HG03103 (cell line): ENCODE data around the gene TRAF3IP3.

Experiments used
- ATAC-seq: cut with Tn5 transposase; IDR thresholded peaks from one replicate; pipeline ENCODE4 v1.9.1; 2021; ENCODE audit warnings: low read depth; ENCODE audit not compliant: unreplicated experiment

The TRAF3IP3 gene

GRCh38 chr1:209822706-209823105 is 66.9 kb downstream of the TRAF3IP3 start:
- ATAC-seq = no peak

GRCh38 chr1:209823143-209824041 is 67.5 kb downstream of the TRAF3IP3 start:
- no peak for ATAC-seq

GRCh38 chr1:209825591-209826434 is 70.0 kb downstream of the TRAF3IP3 start:
- ATAC-seq = no peak

GRCh38 chr1:209827384-209828262 is 71.8 kb downstream of the TRAF3IP3 start, which contains the start of gene UTP25:
TSS of gene UTP25 (plus strand) at chr1:209827972. CDS start at chr1:209828064, 92 bp downstream.
- peak; percentile 90 for ATAC-seq

- no peak for ATAC-seq
Measured at GRCh38 chr1:209829716-209830115, 73.9 kb downstream of the TRAF3IP3 start.

- ATAC-seq = no peak
Measured at GRCh38 chr1:209830722-209831121, 74.9 kb downstream of the TRAF3IP3 start.

- ATAC-seq = no peak
Measured at GRCh38 chr1:209831615-209832014, 75.8 kb downstream of the TRAF3IP3 start.
